Stimulated activated effector memory CD8-positive, alpha-beta T cell treated with anti-CD3 and anti-CD28 coated beads, Interleukin-12 subunit alpha, Interleukin-12 subunit beta, amount 100 ng/mL, for 72 hours (primary cell): Measurements from ENCODE around the gene PTPRN2.

ENCODE experiments used
- ATAC-seq: fragments of 150-1000 bp; cut with Tn5 transposase; 2 replicates; pipeline ENCODE4 v1.10.0; 2021
- DNase-seq, 2 donors: peaks; one replicate each; pipeline ENCODE4 v3.0.0; 2021 to 2022; ENCODE audit warnings: low spot score in 2 of 2
- H3K27ac Mint-ChIP-seq: one replicate; pipeline ENCODE4 v1.8.0; 2022; ENCODE audit warnings: mild to moderate bottlenecking, mixed read lengths
- H3K36me3 Mint-ChIP-seq: one replicate; pipeline ENCODE4 v1.8.0; 2022; ENCODE audit warnings: mild to moderate bottlenecking, mixed read lengths
- H3K4me1 Mint-ChIP-seq: one replicate; pipeline ENCODE4 v1.8.0; 2022; ENCODE audit warnings: mixed read lengths
- H3K4me3 Mint-ChIP-seq: one replicate; pipeline ENCODE4 v1.8.0; 2022; ENCODE audit warnings: mild to moderate bottlenecking, mixed read lengths
- H3K9me3 Mint-ChIP-seq: one replicate; pipeline ENCODE4 v1.8.0; 2022; ENCODE audit warnings: mixed read lengths

Gene PTPRN2

GRCh38 chr7:157524731-157525130 is 1062.9 kb downstream of the PTPRN2 start:
- Mint-ChIP-seq H3K4me3 (no peak overlapping the region), H3K4me1 (no peaks in the 10 kb centered on the region), H3K27ac (peak overlapping the region; percentile 5), H3K36me3 (no peaks in the 10 kb centered on the region), H3K9me3 (no peaks in the 10 kb centered on the region)
- ATAC-seq (no peak), DNase-seq (no peak)

- H3K27ac Mint-ChIP-seq, result no peak overlapping the region
- no peaks in the 10 kb centered on the region for H3K9me3 Mint-ChIP-seq
- ATAC-seq, result peak; percentile 19
- no peaks in the 10 kb centered on the region for H3K36me3 Mint-ChIP-seq
- no peak overlapping the region for H3K4me3 Mint-ChIP-seq
- DNase-seq, result no peak
- no peaks in the 10 kb centered on the region for H3K4me1 Mint-ChIP-seq
Observed at GRCh38 chr7:157523766-157524421, 1063.7 kb downstream of the PTPRN2 start.

- Mint-ChIP-seq H3K9me3 (no peaks in the 10 kb centered on the region), H3K36me3 (no peaks in the 10 kb centered on the region), H3K4me1 (no peaks in the 10 kb centered on the region), H3K4me3 (no peak overlapping the region), H3K27ac (no peak overlapping the region)
- DNase-seq, result no peak
- no peak for ATAC-seq
Observed at GRCh38 chr7:157523371-157523765, 1064.3 kb downstream of the PTPRN2 start.

DNA sequence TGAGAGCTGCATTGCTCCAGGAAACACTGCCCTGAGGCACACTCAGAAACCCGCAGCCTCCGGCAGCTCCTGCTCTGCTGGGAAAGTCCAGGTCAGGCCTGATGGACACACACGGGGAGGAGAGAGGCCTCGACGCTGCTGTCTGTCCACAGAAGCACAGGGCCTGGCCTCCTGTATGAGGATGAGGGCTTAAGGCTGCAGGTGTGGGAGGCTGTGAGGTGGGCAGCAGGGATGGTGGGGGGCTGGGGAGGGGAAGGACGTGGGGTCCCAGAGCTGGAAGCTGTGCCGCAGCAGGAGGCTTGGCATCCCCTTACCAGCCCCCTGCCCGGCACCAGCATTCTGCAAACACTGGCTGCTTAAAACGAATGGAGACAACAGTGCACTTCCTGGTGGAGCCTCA is 1064.7 kb downstream of the PTPRN2 start:
- Mint-ChIP-seq H3K27ac (no peak overlapping the region), H3K4me3 (no peak overlapping the region), H3K36me3 (no peaks in the 10 kb centered on the region), H3K4me1 (no peaks in the 10 kb centered on the region), H3K9me3 (no peaks in the 10 kb centered on the region)
- DNase-seq (no peak), ATAC-seq (no peak)

- no peaks in the 10 kb centered on the region for H3K9me3 Mint-ChIP-seq
- H3K4me3 Mint-ChIP-seq, result no peak overlapping the region
- no peak overlapping the region for H3K27ac Mint-ChIP-seq
- no peak for DNase-seq
- H3K36me3 Mint-ChIP-seq, result no peaks in the 10 kb centered on the region
- no peaks in the 10 kb centered on the region for H3K4me1 Mint-ChIP-seq
- ATAC-seq, result no peak
Observed at GRCh38 chr7:157522189-157522588, 1065.4 kb downstream of the PTPRN2 start.

DNA sequence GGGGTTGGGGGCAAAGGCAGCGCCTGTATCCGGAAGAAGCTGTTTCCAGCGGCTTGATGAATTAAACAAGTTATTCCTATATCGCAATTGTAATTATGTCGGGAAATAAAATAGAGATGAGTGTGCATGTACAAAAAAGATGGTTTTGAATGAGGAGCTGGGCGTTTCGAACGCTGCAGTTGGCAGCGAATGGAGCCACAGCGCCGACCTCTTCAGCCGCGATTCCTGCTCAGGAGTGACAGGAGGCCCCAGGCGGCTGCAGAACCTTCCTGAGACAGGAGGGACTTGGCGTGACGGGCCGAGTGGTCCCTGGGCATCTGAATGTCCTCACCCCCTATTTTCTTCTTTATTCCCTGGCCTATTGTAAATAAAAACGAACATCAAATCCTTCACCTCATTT is 1065.9 kb downstream of the PTPRN2 start:
- DNase-seq (no peak), ATAC-seq (no peak)
- Mint-ChIP-seq H3K27ac (no peak overlapping the region), H3K9me3 (no peaks in the 10 kb centered on the region), H3K36me3 (no peaks in the 10 kb centered on the region), H3K4me3 (no peak overlapping the region), H3K4me1 (no peaks in the 10 kb centered on the region)

DNA sequence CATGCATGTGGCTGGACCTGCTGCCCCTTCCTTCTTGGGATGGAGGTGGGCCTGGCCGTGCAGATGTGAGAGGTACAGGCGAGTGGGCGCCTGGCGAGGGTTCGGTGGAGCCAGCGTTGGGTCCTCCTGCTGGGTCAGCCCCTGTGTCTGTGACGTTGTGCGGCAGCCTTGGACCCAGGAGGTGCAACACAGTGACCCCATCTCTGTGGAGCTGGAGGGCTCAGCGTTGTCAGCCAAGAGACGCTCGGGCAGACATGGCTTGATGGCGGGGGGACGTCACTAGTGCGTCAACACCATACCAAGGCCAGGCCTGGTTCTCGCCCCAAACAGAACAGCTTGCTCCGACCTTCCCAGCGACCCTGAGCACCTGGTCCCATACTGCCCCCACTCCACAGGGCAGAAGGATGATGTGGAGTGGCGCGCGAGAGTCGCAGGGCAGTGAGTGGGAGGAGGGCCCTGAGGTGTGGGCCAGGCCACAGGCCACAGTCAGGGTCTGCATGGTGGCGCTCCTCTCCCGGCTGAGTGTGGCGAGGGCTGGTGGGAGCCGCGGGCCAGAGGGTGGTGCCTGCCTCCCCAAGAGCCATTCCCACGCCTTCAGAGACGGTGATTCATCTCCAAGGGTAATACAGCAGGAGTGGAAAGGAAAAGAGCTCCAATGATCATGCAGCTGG is 1066.4 kb downstream of the PTPRN2 start:
- H3K4me3 Mint-ChIP-seq, result no peak overlapping the region
- ATAC-seq (no peak), DNase-seq (no peak)
- no peaks in the 10 kb centered on the region for H3K4me1 Mint-ChIP-seq
- H3K36me3 Mint-ChIP-seq, result no peaks in the 10 kb centered on the region
- H3K9me3 Mint-ChIP-seq, result no peaks in the 10 kb centered on the region
- H3K27ac Mint-ChIP-seq, result no peak overlapping the region

- Mint-ChIP-seq H3K4me1 (no peaks in the 10 kb centered on the region), H3K4me3 (no peak overlapping the region), H3K27ac (no peak overlapping the region), H3K36me3 (no peaks in the 10 kb centered on the region), H3K9me3 (no peaks in the 10 kb centered on the region)
- DNase-seq (no peak), ATAC-seq (no peak)
Observed at GRCh38 chr7:157520249-157520648, 1067.4 kb downstream of the PTPRN2 start.

- Mint-ChIP-seq H3K4me1 (no peaks in the 10 kb centered on the region), H3K36me3 (no peaks in the 10 kb centered on the region), H3K4me3 (no peak overlapping the region), H3K9me3 (no peaks in the 10 kb centered on the region), H3K27ac (no peak overlapping the region)
- no peak for ATAC-seq
- DNase-seq, result no peak
Observed at GRCh38 chr7:157519798-157520244, 1067.8 kb downstream of the PTPRN2 start.

- Mint-ChIP-seq H3K4me1 (no peaks in the 10 kb centered on the region), H3K36me3 (no peaks in the 10 kb centered on the region), H3K9me3 (no peaks in the 10 kb centered on the region), H3K4me3 (no peak overlapping the region), H3K27ac (no peak overlapping the region)
- no peak for DNase-seq
- no peak for ATAC-seq
Observed at GRCh38 chr7:157519246-157519645, 1068.4 kb downstream of the PTPRN2 start.

DNA sequence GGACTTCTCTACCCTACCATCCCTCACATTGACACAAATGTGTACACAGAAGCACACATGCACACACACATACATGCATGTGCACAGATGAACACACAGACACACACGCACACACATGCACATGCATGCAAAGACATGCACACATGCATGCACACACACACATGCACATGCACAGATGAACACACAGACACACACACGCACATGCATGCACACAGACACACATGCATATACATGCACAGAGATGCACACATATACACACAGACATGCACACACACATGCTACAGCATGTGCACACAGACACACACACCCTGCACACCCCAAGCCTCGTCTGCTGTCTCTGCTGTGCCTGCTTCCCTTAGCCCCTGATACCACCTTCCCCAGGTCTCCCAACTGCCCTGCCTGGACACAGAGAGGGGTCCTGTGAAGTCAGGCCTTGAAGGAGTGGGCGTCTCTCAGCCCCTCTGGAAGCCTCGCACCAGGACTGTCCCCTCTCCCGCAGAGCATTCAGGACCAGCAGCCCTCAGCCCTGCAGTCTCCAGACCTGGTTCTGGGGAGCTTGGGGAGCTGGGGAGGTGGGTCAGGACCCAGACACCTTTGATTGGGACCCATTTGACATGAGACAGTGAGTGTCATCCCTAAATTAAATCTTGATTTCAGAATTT is 1069.0 kb downstream of the PTPRN2 start:
- ATAC-seq, result no peak
- H3K27ac Mint-ChIP-seq, result no peak overlapping the region
- no peak for DNase-seq
- no peaks in the 10 kb centered on the region for H3K4me1 Mint-ChIP-seq
- H3K9me3 Mint-ChIP-seq, result no peaks in the 10 kb centered on the region
- peaks cover 3% of the 10 kb centered on the region for H3K36me3 Mint-ChIP-seq
- no peak overlapping the region for H3K4me3 Mint-ChIP-seq

DNA sequence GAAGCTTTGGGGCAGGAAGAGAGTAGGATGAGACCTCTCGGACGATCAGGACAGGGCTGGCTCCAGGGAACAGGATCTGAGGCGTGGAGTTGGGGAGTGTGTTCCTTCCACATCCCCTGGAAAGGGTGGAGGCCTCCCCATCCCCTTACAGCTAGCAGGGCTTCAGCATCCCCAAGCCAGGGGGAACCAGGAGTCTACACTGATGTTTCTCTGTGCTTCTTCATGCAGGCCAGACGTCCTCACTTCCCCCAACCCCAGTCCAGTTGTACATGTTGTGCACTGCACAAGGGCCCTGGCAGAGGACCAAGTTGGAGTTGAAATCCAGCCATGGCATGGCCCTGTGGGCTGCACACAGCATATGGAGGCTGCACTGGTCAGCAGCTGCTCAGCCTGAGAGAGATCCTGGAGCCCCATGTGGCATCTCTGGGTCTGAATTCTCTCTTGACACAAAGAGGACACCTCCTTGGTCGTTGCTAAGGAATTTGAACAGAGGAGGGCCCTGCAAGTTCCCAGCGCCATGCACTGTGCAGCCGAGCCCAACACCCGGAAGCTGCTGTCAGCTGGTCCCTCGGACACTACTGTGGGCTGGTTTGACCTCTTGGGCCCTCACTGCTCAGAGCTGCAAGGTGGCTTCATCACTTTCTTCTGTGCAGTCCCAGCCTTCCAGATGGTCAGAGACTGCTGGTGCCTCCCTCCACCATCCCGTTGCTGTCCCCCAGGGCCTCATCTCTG is 1069.7 kb downstream of the PTPRN2 start:
- H3K9me3 Mint-ChIP-seq, result no peaks in the 10 kb centered on the region
- no peak overlapping the region for H3K27ac Mint-ChIP-seq
- no peaks in the 10 kb centered on the region for H3K4me1 Mint-ChIP-seq
- DNase-seq (no peak), ATAC-seq (no peak)
- H3K4me3 Mint-ChIP-seq, result no peak overlapping the region
- peaks cover 6% of the 10 kb centered on the region for H3K36me3 Mint-ChIP-seq

DNA sequence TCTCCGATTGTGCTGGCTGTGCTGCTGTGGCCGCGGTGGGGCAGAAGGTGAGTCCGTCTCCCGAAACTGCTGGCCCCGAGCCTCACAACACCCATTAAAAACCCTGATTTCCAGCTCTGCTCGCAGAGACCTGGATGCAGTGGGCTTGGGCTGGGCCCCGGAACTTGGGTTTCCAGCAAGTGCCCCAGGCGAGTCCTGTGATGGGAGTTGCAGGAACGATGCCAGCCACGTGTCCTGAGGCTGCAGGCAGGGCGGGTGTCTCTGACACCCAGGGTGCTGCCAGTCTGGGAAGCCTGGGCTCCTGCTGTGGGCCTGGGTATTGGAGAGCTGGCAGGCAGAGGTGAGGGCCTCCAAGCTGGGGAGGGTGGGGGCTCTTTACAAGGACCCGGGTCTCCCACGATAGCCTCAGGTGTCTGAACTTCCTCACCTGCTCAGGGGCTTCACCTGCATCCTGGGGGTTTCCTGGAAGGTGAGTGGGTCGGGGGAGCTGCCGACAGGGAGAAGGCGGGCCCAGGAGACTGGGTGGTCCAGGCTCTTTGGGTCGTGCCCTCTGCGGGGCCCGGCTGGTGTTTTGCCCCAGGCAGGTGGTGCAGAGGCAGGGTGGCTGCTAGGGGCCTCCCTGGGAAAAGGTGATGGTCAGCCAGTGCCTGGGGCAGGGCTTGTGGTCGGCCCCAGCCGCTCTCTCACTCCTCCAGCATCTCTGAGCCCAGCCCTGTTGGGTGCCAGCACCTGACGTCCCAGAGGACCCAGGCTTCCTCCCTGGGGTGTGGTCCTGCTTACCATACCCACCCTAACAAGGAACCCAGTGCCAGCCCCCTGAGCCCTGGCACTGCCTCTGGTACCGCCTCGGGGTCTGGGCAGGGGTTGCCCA is 1070.5 kb downstream of the PTPRN2 start:
- ATAC-seq, result no peak
- Mint-ChIP-seq H3K4me1 (no peaks in the 10 kb centered on the region), H3K9me3 (no peaks in the 10 kb centered on the region), H3K36me3 (peaks cover 6% of the 10 kb centered on the region), H3K27ac (no peak overlapping the region), H3K4me3 (no peak overlapping the region)
- no peak for DNase-seq

- DNase-seq (no peak), ATAC-seq (no peak)
- H3K27ac Mint-ChIP-seq, result peak overlapping the region; percentile 60
- no peaks in the 10 kb centered on the region for H3K9me3 Mint-ChIP-seq
- no peak overlapping the region for H3K4me3 Mint-ChIP-seq
- peaks cover 6% of the 10 kb centered on the region for H3K36me3 Mint-ChIP-seq
- no peaks in the 10 kb centered on the region for H3K4me1 Mint-ChIP-seq
Observed at GRCh38 chr7:157516311-157516710, 1071.3 kb downstream of the PTPRN2 start.
